ENCODE data around the gene SLC25A29. TPM values are rescaled to one million over a fixed set of nuclear protein-coding genes. Genes with fewer than 3 reads are reported as not detected.

Gene SLC25A29
- total RNA-seq, 2 experiments from 2014 or later, result 1.5 to 2.2 TPM

DNA sequence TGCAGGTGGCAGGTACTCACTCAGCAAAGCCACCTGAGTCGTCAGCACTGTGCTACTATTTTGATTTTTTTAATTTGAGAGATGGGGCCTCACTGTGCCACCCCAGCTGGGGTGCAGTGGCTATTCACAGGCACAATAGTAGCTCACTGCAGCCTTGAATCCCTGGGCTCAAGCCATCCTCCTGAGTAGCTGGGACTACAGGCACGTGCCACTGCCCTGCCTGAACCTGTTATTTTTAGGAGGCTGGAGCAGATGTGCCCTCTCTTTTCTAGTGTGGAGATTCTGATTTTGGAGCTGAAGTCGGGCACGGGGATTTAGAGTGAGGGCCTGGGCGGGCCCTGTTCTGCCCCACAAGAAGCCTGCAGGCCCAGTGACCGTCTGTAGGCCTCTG lies 34.2 kb upstream of the SLC25A29 start:
- CTCF ChIA-PET, result interaction anchor here (0.8 to 1.9 kb wide), 6 partner anchors 9 to 305 kb away, joined by 3 to 4 read pairs (median 4); a partner anchor contains a TSS
- no peak for DNase-seq
- H3K27ac Mint-ChIP-seq, result peak overlapping the region; percentile 33
- no peaks in the 10 kb centered on the region for H3K27me3 Mint-ChIP-seq
- POLR2A ChIA-PET, result no interaction called here
- H3K9me3 Mint-ChIP-seq, result no peaks in the 10 kb centered on the region
- no peak overlapping the region for H3K4me3 Mint-ChIP-seq
- H3K36me3 Mint-ChIP-seq (ENCODE audit: low read depth), result peaks cover 50% of the 10 kb centered on the region
- H3K4me1 Mint-ChIP-seq, result peaks cover 26% of the 10 kb centered on the region

DNA sequence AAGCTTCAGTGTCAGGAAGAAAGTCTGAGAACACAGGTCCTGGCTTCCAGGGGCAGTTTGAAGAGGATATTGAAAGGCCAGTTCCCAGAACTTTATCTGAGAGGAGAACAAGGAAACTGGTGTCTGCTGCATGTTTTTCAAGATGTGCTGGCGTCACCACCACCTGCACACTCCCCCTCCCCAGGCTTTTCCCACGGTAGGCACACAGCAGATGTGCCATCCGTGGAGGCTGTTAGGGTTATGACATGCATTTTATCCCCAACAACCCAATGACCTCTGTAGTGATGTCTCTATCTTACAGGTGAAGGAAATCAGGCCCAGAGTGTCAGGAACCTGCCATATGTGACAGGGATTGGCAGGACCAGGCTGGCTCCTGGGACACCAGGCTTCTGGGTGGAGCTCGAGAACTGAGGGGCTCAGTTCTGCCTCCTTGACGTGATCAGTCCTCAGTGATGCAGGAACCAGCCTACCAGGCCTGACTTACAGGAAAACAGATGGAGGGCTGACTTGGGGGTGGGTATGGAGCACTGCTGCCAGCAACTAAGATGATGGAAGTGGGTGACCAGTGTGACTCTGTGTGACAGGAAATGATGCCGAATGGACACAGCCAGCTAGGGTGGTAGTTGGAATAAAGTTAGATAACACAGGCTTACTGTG lies 33.6 kb upstream of the SLC25A29 start:
- DNase-seq, result no peak
- POLR2A ChIA-PET, result no interaction called here
- H3K4me3 Mint-ChIP-seq, result no peak overlapping the region
- peak overlapping the region; percentile 33 for H3K27ac Mint-ChIP-seq
- peaks cover 26% of the 10 kb centered on the region for H3K4me1 Mint-ChIP-seq
- no peaks in the 10 kb centered on the region for H3K9me3 Mint-ChIP-seq
- H3K27me3 Mint-ChIP-seq, result no peaks in the 10 kb centered on the region
- CTCF ChIA-PET, result interaction anchor here (1.2 to 1.9 kb wide), 3 partner anchors 36 to 306 kb away, joined by 4 read pairs; a partner anchor contains a TSS
- H3K36me3 Mint-ChIP-seq (ENCODE audit: low read depth), result peaks cover 52% of the 10 kb centered on the region

DNA sequence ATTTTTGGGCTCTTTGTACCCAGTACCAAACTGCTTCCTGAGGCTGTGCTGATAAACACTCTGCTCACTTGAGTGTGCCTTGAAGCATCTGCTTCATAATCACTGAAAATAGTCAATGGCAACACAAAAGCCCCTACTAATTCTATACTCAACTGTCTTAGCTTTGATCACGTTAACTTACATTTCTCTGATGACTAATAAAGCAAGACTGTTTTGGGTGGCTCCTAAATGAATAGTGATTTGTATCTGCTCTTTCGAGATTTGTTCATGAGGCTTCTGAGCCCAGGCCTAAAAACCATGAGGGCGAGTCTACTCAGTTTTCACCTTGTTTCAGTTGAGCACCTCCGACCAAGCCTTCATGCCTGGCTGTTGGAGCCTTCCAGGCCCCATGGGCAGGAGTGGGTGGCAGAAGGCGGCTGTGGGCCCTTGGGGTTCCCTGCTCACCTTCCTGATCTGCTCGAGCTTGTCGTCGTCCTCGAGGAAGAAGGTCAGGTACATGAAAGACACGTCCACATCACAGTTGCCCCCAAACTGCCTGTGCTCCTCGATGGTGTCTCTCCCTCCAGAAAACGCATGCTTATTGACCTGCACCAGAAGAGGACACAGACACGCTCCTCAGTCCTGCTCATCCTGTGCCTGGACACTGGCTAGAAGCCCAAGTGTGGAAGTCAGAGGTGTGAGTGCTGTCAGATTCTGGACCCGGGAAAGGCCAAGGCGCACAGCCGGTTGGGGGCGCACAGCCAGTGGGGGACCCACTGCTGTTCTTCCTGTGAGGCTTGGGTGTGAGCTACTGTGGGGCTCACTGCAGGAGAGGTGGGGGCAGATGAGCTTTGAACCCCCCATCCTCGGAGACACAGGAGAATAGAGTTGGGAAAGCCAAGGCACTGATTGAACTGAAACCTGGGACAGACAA lies 30.6 kb upstream of the SLC25A29 start:
- peaks cover 43% of the 10 kb centered on the region for H3K36me3 Mint-ChIP-seq (ENCODE audit: low read depth)
- no peak for DNase-seq
- POLR2A ChIA-PET, result no interaction called here

DNA sequence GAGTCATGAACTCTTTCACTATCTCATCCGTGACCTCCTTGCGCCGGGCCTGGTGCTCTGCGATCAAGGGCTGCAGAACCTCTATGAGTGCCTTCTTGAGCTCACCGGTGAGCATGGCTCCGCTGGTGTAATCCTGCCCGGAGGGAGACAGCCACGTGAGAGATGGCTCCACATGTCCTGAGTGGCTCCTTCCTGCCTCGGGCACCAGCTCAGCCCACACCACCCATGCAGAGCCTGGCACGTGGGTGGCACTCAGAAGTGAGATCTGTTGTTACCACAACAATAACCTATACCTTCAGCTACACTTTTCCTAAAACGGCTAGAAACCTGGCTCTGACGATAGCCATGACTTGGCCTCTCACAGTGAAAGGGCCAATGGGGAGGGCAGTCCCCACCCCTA lies 28.7 kb upstream of the SLC25A29 start:
- Mint-ChIP-seq H3K4me3 (no peak overlapping the region), H3K9me3 (no peaks in the 10 kb centered on the region), H3K27me3 (no peaks in the 10 kb centered on the region), H3K36me3 (ENCODE audit: low read depth) (peaks cover 30% of the 10 kb centered on the region), H3K4me1 (peaks cover under 1% of the 10 kb centered on the region), H3K27ac (no peak overlapping the region)
- ChIA-PET POLR2A (no interaction called here), CTCF (no interaction called here)
- DNase-seq, result no peak

More for the DNA sequence above, 30.6 kb upstream of the SLC25A29 start:
- H3K4me1 Mint-ChIP-seq, result peaks cover 16% of the 10 kb centered on the region
- no peaks in the 10 kb centered on the region for H3K9me3 Mint-ChIP-seq
- H3K27me3 Mint-ChIP-seq, result no peaks in the 10 kb centered on the region
- CTCF ChIA-PET, result interaction anchor here (0.6 to 1.1 kb wide), 4 partner anchors 12 to 63 kb away, joined by 3 read pairs; no protein-coding TSS in a partner anchor
- peak overlapping the region; percentile 25 for H3K27ac Mint-ChIP-seq
- no peak overlapping the region for H3K4me3 Mint-ChIP-seq

- no peaks in the 10 kb centered on the region for H3K4me1 Mint-ChIP-seq
- DNase-seq, result no peak
- POLR2A ChIA-PET, result no interaction called here
- H3K27me3 Mint-ChIP-seq, result no peaks in the 10 kb centered on the region
- no peak overlapping the region for H3K27ac Mint-ChIP-seq
- no peaks in the 10 kb centered on the region for H3K9me3 Mint-ChIP-seq
- H3K4me3 Mint-ChIP-seq, result no peak overlapping the region
- CTCF ChIA-PET, result interaction anchor here (0.9 kb wide), 1 partner anchor 16 kb away, joined by 3 read pairs; no protein-coding TSS in a partner anchor
- peaks cover 26% of the 10 kb centered on the region for H3K36me3 Mint-ChIP-seq (ENCODE audit: low read depth)
Observed at GRCh38 chr14:100333827-100334226, 27.6 kb upstream of the SLC25A29 start.

- Mint-ChIP-seq H3K4me1 (no peaks in the 10 kb centered on the region), H3K9me3 (no peaks in the 10 kb centered on the region), H3K36me3 (ENCODE audit: low read depth) (peaks cover 26% of the 10 kb centered on the region), H3K4me3 (no peak overlapping the region), H3K27ac (no peak overlapping the region), H3K27me3 (no peaks in the 10 kb centered on the region)
- no peak for DNase-seq
- POLR2A ChIA-PET, result no interaction called here
- CTCF ChIA-PET, result interaction anchor here (0.9 kb wide), 2 partner anchors 17 to 48 kb away, joined by 3 read pairs; no protein-coding TSS in a partner anchor
Observed at GRCh38 chr14:100333311-100333710, 27.1 kb upstream of the SLC25A29 start.

DNA sequence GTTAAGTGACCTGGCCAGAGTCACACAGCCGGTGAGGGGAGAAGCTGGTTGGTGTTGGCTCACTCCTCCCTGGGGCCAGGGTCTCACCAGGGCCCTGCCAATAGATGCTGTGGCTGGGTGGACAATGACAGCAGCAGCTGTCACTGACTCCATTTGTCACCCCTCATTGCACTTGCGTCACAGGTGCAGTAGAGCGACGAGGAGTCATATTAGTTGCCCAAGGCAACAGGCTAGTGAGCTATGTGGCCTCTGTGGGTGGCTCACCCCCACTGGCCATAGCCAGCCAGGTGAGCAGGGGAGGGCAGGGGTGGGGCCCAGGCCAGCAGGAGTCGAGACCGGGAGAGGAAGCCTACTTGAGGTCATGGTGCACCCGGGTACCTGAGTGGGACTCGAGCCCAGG lies 26.6 kb upstream of the SLC25A29 start:
- H3K4me1 Mint-ChIP-seq, result no peaks in the 10 kb centered on the region
- no peak overlapping the region for H3K27ac Mint-ChIP-seq
- no peak overlapping the region for H3K4me3 Mint-ChIP-seq
- H3K27me3 Mint-ChIP-seq, result no peaks in the 10 kb centered on the region
- POLR2A ChIA-PET, result no interaction called here
- CTCF ChIA-PET, result interaction anchor here (0.8 to 0.9 kb wide), 3 partner anchors 11 to 48 kb away, joined by 3 to 4 read pairs (median 3); no protein-coding TSS in a partner anchor
- H3K9me3 Mint-ChIP-seq, result no peaks in the 10 kb centered on the region
- peaks cover 26% of the 10 kb centered on the region for H3K36me3 Mint-ChIP-seq (ENCODE audit: low read depth)
- no peak for DNase-seq

GRCh38 chr14:100332071-100332639 lies 25.9 kb upstream of the SLC25A29 start:
- Mint-ChIP-seq H3K36me3 (ENCODE audit: low read depth) (peaks cover 21% of the 10 kb centered on the region), H3K4me1 (no peaks in the 10 kb centered on the region), H3K4me3 (no peak overlapping the region), H3K27me3 (no peaks in the 10 kb centered on the region), H3K9me3 (no peaks in the 10 kb centered on the region), H3K27ac (peak overlapping the region; percentile 31)
- CTCF ChIA-PET, result interaction anchor here (0.6 to 0.9 kb wide), 4 partner anchors 8 to 47 kb away, joined by 3 to 4 read pairs (median 4); no protein-coding TSS in a partner anchor
- POLR2A ChIA-PET, result no interaction called here
- no peak for DNase-seq

- Mint-ChIP-seq H3K9me3 (no peaks in the 10 kb centered on the region), H3K27me3 (no peaks in the 10 kb centered on the region), H3K4me1 (no peaks in the 10 kb centered on the region), H3K36me3 (ENCODE audit: low read depth) (peaks cover 9% of the 10 kb centered on the region), H3K27ac (no peak overlapping the region), H3K4me3 (no peak overlapping the region)
- CTCF ChIA-PET, result interaction anchor here (0.9 kb wide), 1 partner anchor 9 kb away, joined by 3 read pairs; no protein-coding TSS in a partner anchor
- POLR2A ChIA-PET, result no interaction called here
- DNase-seq, result no peak
Observed at GRCh38 chr14:100330388-100330931, 24.2 kb upstream of the SLC25A29 start.

DNA sequence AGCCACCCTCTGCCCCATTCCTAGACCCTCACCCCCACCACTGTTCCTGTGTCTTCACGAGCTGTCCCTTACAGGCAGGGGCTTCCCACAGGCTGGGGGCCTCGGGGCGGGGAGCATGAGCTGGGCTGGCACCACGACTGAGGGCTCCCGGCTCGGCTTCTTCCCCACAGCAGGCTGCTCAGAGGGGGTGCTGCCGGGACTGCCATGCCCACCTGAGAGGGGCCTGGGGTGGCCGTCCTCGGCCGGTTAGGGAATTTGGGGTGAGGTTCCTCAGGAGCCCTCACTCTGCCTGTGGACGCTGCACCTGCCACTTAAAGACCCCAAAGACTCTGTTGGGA lies 23.7 kb upstream of the SLC25A29 start:
- ChIA-PET POLR2A (no interaction called here), CTCF (interaction anchor here (0.9 kb wide), 1 partner anchor 8 kb away, joined by 3 read pairs; no protein-coding TSS in a partner anchor)
- Mint-ChIP-seq H3K4me3 (no peak overlapping the region), H3K27me3 (no peaks in the 10 kb centered on the region), H3K36me3 (ENCODE audit: low read depth) (peaks cover 6% of the 10 kb centered on the region), H3K4me1 (no peaks in the 10 kb centered on the region), H3K9me3 (no peaks in the 10 kb centered on the region), H3K27ac (no peak overlapping the region)
- DNase-seq, result no peak

GRCh38 chr14:100329233-100330006 lies 23.2 kb upstream of the SLC25A29 start:
- Mint-ChIP-seq H3K4me1 (no peaks in the 10 kb centered on the region), H3K36me3 (ENCODE audit: low read depth) (peaks cover under 1% of the 10 kb centered on the region), H3K27ac (no peak overlapping the region), H3K4me3 (no peak overlapping the region), H3K9me3 (no peaks in the 10 kb centered on the region), H3K27me3 (no peaks in the 10 kb centered on the region)
- POLR2A ChIA-PET, result no interaction called here
- DNase-seq, result no peak
- CTCF ChIA-PET, result interaction anchor here (0.9 kb wide), 1 partner anchor 8 kb away, joined by 3 read pairs; no protein-coding TSS in a partner anchor
